Left ventricle myocardium superior (tissue), 1 donor: ENCODE results near the gene RHOF. TPM values are rescaled to one million over a fixed set of nuclear protein-coding genes. Genes with fewer than 3 reads are reported as not detected.

Experiments used
- total RNA-seq: library from RNA; stranded (reverse); fragmentation: NEBNext Ultra II Directional; extraction: Animal tissue kit (Norgen Biotek cat#: 25700); gene quantifications from one replicate; pipeline ENCODE4 v1.2.1, GENCODE V29; 2021
- donor health status: DM: no; HTN: yes; CAD: no; lungs with severe emphysema.

The RHOF gene
- total RNA-seq, 1 donor from 2014 or later, result 48.3 TPM

Other genes starting within 250 kb of the RHOF start
- 14.1 TPM for gene KDM2B, start 212.7 kb downstream of the RHOF start, total RNA-seq
- gene ORAI1, start 167.2 kb downstream of the RHOF start, total RNA-seq, result 10.1 TPM
- not detected for gene MORN3, start 124.0 kb downstream of the RHOF start, total RNA-seq
- gene TMEM120B, start 80.9 kb downstream of the RHOF start, total RNA-seq, result 9.9 TPM
- gene SETD1B, start 10.3 kb upstream of the RHOF start, total RNA-seq, result 9.0 TPM
- gene HPD, start 65.2 kb upstream of the RHOF start, total RNA-seq, result 2.2 TPM
- gene PSMD9, start 95.1 kb upstream of the RHOF start, total RNA-seq, result 30.3 TPM
- 0.92 TPM for gene CFAP251, start 124.9 kb upstream of the RHOF start, total RNA-seq
- 17.5 TPM for gene BCL7A, start 228.2 kb upstream of the RHOF start, total RNA-seq